Stimulated activated CD8-positive, alpha-beta memory T cell treated with anti-CD3 and anti-CD28 coated beads, Interleukin-7, amount 100 ng/mL, for 24 hours (primary cell): Measurements from ENCODE around the gene RPL37.
"Not testable (repeated sequence)": the region's sequence is repeated elsewhere in the genome, so short reads cannot be mapped to it uniquely, and the experiment has no call there.

Experiments
- DNase-seq: peaks from one replicate; pipeline ENCODE4 v3.0.0-alpha.2; 2020; ENCODE audit warnings: low read depth

The RPL37 gene

GRCh38 chr5:40833712-40834229 lies 1.3 kb downstream of the RPL37 start:
- no peak for DNase-seq

- DNase-seq, result no peak
These were observed 2.7 kb downstream of the RPL37 start for GRCh38 chr5:40832345-40832744.

GRCh38 chr5:40831346-40832210 lies 3.4 kb downstream of the RPL37 start:
- DNase-seq, result no peak

GRCh38 chr5:40829748-40830533 lies 5.1 kb downstream of the RPL37 start:
- no peak for DNase-seq

GRCh38 chr5:40828690-40829661 lies 6.0 kb downstream of the RPL37 start:
- DNase-seq, result no peak

GRCh38 chr5:40828021-40828631 lies 6.9 kb downstream of the RPL37 start:
- no peak for DNase-seq

GRCh38 chr5:40827188-40827977 lies 7.6 kb downstream of the RPL37 start:
- no peak for DNase-seq

- no peak for DNase-seq
These were observed 8.4 kb downstream of the RPL37 start for GRCh38 chr5:40826489-40827187.

GRCh38 chr5:40825461-40826043 lies 9.5 kb downstream of the RPL37 start:
- not testable (repeated sequence) for DNase-seq

GRCh38 chr5:40823459-40823858 lies 11.6 kb downstream of the RPL37 start:
- DNase-seq, result no peak

GRCh38 chr5:40813698-40814281 lies 21.2 kb downstream of the RPL37 start:
- no peak for DNase-seq

- no peak for DNase-seq
These were observed 22.9 kb downstream of the RPL37 start for GRCh38 chr5:40812125-40812524.

GRCh38 chr5:40801771-40802562 lies 33.1 kb downstream of the RPL37 start:
- DNase-seq, result no peak

GRCh38 chr5:40799258-40799657 lies 35.8 kb downstream of the RPL37 start:
- no peak for DNase-seq

GRCh38 chr5:40798801-40799210 lies 36.2 kb downstream of the RPL37 start:
- no peak for DNase-seq

GRCh38 chr5:40798012-40798800 lies 36.8 kb downstream of the RPL37 start, which contains the start of gene PRKAA1:
TSS of gene PRKAA1 (minus strand) at chr5:40798374. CDS start at chr5:40798189, 185 bp downstream.
- peak; percentile 69 for DNase-seq
